Choroid plexus epithelial cell (primary cell): ENCODE measurements around the gene CYS1.
A peak's percentile ranks its signal among the peaks of the same experiment; 100 is the strongest.

Source experiments
- DNase-seq: peaks from one replicate; pipeline ENCODE4 v3.0.0-alpha.2; 2010; ENCODE audit warnings: low read depth
- H3K4me3 ChIP-seq: 2 replicates; pipeline ENCODE4 v1.5.1; 2011; ENCODE audit warnings: low read depth, mild to moderate bottlenecking, control low read depth, low read length, moderate library complexity
- CTCF ChIP-seq: conservative IDR thresholded peaks from 2 replicates; pipeline ENCODE4 v1.5.1; 2011; ENCODE audit warnings: low read depth, mild to moderate bottlenecking, control low read depth, inconsistent platforms, low read length, moderate library complexity

The CYS1 gene

GRCh38 chr2:10058251-10059015 lies 21.8 kb downstream of the CYS1 start:
- no peak overlapping the region for H3K4me3 ChIP-seq
- TF ChIP-seq CTCF: peak; percentile 24
- no peak for DNase-seq

- no peak for TF ChIP-seq CTCF
- DNase-seq: peak; percentile 71
- peak overlapping the region; percentile 47 for H3K4me3 ChIP-seq
Measured at GRCh38 chr2:10057231-10058107, 22.7 kb downstream of the CYS1 start.

GRCh38 chr2:10056439-10056838 lies 23.8 kb downstream of the CYS1 start:
- no peak overlapping the region for H3K4me3 ChIP-seq
- no peak for TF ChIP-seq CTCF
- no peak for DNase-seq

GRCh38 chr2:10054976-10055375 lies 25.2 kb downstream of the CYS1 start:
- TF ChIP-seq CTCF: no peak
- no peak overlapping the region for H3K4me3 ChIP-seq
- no peak for DNase-seq

- TF ChIP-seq CTCF: peak; percentile 4
- H3K4me3 ChIP-seq: no peak overlapping the region
- no peak for DNase-seq
Measured at GRCh38 chr2:10054424-10054823, 25.8 kb downstream of the CYS1 start.

- H3K4me3 ChIP-seq: no peak overlapping the region
- TF ChIP-seq CTCF: no peak
- no peak for DNase-seq
Measured at GRCh38 chr2:10053351-10053750, 26.9 kb downstream of the CYS1 start.
